ENCODE data around the gene ID2.
"Not testable (repeated sequence)": the region's sequence is repeated elsewhere in the genome, so short reads cannot be mapped to it uniquely, and the experiment has no call there.

Gene ID2

DNA sequence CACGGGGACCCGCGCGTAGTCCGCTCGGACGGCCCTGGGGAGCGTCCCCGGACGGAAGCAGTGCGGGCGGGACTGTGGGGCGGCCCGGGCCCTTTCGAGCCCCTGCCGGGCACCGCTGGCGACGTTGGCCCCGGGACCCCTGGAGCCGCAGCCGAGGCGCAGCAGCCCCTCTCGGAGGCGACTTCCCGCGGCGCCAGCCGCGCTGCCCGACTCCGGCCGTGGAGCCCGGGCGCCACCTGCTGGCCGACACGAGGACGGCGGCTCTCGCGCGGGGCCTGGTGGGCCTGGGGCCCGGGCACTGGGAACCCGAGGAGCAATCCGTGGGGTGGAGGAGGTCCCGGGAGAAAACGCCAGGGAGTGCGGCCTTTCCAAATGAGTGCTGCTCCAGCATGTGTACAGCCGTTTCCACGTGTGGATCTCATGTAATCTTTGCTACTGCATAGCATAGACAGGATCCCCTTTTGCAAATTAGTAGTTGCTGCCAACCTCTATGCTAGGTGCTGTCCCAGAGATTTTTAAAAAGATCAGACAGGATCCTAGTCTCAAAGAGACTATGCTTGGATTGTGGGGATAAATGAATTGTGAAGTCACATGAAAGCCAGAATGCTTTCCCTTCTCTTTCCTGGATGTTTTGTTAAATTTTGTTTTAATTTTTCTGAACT is 4.0 kb downstream of the ID2 start:
- peak; percentile 40 to 55 for DNase-seq

DNA sequence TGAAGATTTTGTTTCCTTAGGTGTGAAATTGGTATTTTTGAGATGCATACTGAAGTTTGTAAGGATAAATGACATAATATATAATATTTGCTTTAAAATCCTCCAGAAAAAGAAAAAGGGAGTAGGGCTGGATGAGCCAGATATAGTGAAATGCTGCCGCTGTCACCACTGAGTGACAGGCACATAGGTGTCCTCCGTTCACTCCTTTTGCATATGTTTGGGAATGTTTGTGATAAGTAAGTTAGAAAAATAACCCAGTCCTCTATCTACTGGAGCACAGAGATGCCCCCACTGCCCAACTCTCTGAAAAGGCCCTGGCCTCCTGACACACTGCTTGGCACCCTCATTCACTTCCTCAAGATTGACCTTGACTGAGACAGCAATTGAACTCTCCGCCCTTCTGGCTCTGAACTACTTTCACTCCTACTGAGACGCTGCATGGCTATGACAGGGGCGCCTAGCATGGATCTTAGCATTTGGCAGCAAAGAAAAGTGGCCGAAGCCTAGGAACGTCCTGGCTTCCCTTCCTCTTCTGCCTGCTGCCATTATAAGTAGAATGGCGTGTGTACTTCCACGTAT is 10.1 kb downstream of the ID2 start:
- no peak for DNase-seq

DNA sequence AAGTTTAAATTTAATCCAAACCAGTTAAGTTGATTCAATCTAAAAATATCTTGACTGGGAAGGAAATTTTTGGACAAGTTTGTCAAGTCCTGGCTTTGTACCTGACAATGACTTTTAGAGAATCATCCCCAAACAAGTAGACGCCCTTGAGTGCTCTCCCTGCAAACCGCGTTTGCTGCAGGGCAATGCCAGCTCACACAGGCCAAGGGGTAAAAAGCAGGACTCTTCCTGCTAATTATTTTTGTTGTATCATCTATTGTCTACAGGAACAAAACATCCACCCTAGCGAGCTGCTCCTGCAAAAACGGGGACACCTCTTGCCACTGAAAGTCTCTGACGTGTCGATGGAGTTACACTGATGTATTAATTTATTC is 10.9 kb downstream of the ID2 start:
- no peak for DNase-seq

DNA sequence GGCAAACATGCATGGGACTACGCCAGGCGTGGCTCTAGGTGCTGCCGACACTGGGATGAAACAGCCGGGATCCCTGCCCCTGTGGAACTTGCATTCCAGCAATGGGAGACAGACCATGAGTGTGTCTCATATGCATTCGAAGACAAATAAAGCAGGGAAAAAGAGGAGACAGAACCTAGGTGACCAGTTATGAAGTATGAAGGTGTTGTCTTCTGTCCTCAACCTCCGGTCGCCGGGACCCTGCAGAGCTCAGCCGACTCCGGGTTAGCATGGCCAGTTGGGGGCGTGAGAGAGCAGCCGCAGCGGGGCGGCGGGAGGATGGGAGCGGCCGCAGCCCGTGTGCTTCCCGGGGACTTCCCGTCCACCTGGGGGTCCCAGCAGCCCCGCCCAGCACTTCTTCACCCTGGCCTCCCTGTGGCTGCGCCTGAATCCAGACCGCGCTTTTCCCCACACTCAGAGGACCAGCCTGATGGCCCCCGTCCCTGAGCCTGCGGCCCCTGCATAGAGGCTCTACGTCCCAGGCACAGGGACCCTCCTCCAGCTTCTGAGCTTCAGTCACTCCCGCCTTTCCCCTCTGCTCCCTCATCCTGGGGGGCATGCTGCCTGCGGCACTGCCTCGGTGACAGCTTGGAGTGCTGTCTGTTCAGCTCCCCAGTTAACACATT is 11.4 kb downstream of the ID2 start:
- DNase-seq, result peak in 1 of 2 donors; percentile 34

DNA sequence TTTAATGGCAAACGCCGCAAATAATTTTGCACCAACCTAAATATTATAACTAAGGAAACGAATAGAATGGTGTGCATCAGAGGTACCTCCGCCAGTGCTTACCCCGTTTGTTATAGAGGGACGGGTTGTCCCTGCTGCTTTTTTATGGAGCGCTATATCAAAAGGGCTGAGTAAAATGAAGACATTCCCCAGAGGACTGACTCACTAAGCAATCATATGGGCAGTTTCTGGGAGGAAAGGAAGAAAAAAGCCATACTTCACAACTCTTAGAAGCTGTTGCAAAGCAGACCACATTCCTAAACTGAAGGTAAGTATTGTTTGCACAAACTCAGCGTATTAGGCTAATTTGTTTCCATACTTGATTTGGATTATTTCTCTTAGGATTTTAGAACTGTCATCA is 12.9 kb downstream of the ID2 start:
- DNase-seq, result no peak

DNA sequence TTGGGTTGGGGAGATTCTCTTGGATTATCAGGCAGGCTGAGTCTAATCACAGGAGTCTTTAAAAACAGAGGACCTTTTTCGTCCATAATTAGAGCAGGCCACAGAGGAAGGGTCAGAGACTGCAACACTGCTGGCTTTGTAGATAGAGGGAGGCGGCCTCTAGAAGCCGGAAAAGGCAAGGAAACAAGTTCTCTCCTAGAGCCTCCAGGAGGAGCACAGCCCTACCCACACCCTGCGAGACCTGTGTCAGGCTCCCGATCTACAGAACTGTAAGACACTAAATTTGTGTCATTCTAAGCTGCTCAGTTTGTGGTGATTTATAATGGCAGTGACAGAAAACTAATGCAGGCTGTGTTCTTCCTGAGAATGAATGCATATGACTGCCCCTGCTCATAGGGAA is 15.3 kb downstream of the ID2 start:
- DNase-seq, result no peak

DNA sequence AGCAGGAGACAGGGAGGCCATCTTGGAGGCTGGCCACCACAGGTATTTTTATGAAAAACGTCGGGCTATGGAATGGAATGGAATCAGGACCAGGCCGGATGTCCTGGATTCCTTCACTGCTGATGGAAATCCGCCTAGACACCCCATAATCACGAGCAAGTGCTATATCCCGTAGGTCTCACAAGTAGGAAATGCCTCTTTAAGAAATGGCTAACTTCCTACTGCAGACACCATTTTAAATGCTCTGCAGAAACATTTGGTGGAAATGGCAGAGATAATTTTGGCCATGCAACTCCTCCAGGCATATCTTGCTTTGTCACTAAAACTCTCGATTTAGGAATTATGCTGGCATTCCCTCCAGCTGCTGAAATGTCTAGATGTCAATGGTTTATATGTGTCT is 18.0 kb downstream of the ID2 start:
- no peak for DNase-seq

DNA sequence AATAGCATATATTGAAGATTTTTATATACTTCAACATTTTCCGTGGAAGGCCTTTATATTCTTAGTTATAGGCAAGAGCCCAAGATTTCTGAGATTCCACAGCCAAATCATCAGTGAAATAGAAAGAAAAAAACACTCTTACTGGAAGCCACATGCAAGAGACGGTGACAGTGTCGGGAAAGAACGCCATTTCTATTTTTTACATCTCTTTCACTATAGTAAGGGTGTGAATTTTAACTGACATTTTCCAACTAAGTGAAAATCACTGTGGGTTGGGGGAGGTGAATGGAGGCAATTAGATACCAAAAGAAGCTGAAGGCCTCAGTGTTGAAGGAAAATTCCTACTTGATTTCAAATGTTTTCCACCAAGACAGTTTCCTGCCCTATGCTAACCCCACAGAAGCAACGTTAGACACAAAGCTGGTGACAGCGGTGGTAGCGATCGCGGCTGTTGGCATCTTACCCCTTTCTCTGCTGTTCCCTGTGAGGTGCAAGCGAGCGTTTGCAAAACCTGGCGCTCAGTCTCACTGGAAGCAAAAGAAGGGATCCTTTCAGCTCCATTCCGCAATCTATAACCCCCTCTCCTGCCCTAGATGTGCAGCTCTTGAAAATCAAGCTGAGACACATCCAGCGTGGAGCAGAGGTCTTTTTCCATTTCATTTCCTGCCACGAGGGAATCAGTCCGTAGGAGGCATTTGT is 20.0 kb downstream of the ID2 start:
- no peak for DNase-seq

DNA sequence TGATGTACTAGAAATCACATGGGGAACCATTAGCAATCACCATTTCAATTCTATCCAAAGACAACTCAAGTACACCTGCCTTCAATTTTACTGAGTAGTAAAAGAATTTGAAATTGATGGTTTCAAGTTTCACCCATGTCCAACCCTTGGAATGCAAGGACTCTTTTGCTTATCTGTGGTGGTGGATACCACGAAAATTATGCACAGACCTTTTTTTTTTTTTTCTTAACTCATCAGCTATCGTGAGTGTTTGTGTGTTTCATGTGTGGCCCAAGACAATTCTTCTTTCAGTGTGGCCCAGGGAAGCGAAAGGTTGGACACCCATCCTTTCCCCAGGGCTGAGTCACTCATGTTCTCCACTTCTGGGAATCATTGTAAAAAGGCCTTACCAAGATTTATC is 23.1 kb downstream of the ID2 start:
- DNase-seq, result no peak

DNA sequence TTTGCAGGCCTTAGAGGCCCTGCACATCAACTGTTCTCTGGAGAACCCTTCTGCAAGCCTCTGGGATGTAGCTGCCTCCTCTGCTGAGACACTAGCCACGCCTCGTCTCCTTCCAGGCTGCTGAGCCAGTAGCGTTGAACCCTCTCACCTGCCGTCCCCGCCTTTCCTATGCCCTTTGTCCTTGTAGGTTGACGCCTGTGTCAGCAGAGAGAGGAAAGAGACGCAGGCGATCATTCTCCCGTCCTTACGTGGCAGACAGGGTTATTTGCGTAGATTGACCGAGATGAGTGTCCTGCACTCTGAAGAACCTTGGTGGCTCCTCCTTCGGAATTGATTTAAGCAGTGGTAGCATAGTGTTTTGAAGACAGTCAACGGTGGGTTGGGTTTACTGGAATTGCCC is 27.8 kb downstream of the ID2 start:
- DNase-seq, result no peak

DNA sequence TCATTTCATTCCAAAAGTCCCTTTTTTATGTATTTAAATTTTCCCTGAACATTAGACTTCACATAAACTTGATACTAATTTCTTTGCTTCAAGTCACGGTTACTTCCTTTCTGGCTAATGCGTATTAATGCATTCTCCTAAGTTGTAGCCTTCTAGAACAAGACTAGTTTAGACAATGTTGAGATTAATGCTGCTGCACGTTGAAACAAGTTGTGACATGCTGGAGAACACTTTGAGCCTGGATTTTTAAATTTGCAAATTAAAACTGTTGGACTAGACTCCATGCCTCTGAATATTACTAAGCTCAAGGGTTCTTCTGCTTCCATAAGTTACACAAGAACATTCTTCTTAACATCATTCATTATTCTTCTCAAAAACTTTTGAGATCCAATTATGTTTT is 29.1 kb downstream of the ID2 start:
- no peak for DNase-seq

DNA sequence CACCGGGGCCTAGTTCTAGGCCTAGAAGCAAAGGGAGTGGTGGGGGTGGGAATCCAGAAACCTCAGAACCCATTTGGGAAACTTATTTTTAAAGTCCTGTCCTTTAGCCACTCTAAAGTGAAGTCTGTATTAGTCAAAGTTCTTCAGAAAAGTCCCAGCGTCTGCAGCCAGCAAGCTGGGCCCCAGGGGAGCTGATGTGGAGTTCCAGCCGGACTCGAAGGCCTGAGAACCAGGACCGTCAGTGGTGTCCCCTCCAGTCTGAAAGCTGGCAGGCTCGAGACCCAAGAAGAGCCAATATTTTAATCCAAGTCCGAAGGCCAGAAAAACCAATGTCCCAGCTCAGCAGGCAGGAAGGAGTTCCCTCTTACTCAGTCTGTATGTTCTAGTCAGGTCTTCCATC is 32.4 kb downstream of the ID2 start:
- DNase-seq, result no peak

DNA sequence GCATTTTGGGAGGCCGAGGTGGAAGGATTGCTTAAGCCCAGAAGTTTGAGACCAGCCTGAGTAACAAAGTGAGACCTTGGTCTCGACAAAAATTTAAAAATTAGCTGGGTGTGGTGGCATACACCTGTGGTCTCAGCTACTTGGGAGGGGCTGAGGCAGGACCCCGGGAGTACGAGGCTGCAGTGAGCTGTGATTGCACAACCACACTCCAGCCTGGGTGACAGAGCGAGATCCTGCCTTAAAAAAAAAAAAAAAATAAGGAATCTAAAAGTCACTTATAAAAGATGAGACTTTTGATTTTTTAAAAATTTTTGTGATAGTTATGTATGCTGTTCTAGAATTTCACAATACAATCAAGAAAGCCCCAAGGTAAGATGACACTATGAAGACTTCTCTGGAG is 33.1 kb downstream of the ID2 start:
- DNase-seq, result no peak

DNA sequence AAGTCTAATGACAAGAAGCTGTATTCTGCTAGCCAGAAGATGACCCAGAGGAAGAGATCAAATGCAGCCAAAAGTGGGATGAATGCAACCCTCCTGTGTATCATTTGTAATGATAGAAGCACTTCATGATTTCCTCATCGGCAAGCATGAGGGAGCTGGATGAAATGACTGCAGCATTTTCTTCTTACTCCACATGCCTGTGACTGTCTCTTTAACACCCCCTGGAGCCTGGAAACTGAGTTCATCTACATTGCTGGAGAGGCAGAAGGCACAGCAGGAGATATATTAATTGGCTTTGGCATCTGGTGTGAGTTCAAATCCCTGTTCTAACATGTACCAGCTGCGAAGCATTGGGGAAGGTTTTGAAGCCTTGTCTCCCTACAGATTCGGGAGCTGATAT is 37.7 kb downstream of the ID2 start:
- DNase-seq, result no peak

DNA sequence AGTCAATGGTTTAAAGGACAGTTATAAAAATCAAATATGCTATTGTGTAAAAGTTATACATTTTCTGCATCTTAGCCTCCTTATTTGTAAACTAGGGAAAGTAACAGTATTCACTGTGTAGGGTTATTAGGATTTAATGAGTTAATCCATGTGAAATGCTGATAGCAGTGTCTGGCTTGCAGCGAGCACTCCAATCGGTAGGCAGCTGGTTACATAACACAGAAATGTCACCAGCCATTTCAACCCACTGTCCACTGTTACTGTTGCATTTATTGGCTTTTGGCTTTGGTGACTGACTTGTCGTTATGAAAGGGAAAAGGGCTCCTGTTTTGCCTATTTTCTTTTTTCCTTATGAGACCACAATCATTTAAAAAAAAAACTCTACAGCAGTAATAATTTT is 38.9 kb downstream of the ID2 start:
- DNase-seq, result no peak

DNA sequence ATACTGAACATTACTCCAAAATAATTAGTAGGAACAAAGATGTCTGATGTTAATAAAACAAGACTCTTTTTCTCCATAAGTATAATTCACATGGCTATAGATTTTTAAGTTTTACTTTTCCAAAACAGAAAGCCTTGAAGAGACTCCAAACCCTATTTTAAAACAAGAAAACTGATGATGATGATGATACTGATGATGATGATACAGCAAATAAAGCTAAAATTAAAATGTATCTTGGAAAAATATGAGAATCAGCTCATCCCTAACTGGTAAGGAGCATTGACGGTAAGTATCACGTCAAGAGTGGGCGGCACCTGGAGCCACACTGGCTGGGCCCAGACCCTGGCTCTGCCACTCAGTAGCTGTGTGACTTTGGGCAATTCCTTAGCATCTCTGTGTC is 39.6 kb downstream of the ID2 start:
- DNase-seq, result no peak

DNA sequence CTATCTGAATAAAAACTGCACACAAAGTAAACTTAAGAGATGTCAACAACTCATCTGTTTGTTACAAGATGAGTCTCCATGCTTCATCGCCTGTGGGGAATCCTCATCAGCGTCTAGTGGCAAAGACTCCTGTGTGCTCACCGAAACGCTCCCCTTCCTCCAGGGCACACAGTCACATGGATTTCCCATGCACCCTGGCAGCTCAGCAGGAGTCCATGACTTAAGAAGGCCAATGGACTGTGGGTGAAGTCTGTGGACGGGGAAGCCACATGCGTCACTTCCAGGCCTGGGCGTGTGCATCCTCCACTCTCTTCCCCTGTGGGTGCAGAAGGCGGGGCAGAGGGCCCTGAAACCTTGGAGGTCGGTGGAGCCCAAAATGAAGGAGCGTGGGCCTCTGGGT is 41.1 kb downstream of the ID2 start:
- DNase-seq, result no peak

DNA sequence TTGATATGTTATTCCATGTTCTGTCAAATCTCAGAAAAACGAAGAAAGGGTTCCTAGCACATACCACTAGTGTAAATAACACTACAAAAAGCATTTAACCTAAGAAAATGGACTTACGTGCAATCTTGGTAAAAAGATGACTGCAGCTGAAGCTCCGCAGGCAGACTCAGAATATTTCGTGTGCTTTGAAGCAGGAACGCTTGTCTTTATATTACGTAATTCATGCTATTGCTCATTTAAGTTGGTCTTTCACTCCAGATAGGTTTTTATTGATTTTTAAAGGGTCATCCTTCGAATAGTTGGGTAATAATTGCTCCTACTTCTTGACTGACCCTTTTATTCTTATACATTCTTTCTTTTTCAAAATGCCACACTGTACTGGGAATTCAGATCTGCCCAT is 44.0 kb downstream of the ID2 start:
- no peak for DNase-seq

DNA sequence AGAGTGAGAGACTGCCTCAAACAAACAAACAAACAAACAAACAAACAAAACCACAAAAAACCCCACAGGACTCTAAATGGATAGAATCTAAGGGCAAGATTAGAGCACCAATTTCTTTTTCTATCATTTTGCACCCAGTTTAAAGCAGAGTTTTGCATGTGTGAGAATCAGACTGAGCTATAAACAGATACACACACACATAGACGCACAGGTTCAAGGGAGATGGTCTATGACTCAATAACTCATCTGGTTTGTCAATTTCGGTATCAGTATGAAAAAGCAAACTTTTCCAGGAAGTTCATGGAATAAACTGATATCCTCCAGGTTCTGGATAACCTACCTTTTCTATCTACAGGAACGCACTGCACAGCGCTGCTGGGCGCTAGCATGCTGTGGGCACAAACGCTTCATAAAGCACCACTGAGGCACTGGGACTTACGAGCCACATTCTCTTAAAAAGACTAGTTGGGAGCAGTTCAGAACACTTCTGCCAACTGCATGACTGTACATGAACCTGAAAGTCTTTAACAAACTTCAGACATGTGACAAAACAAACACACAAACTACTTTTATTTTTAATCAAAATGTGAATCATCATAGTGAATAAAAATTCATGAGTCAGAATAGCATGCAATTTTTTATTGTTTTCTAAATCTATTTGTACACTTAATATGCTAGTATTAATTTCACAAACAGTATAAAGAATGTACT is 46.6 kb downstream of the ID2 start:
- no peak for DNase-seq

DNA sequence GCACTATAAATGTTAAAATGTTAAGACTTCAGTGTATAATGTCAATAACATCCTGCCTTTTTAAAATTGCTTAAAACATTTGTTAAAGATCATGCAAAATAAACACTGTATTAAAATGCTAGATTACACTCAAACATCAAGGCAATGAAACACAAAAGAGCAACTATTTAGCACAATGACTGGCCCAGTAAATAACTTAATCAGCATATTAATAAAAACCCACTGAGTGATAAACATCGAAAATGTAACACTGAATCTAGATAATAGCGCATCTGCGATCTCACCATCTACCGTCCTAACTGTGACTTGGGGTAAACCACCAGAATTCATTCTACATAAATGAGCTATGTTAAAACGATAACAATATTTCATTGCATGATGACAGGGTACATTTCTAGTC is 47.2 kb downstream of the ID2 start:
- DNase-seq, result not testable (repeated sequence)

DNA sequence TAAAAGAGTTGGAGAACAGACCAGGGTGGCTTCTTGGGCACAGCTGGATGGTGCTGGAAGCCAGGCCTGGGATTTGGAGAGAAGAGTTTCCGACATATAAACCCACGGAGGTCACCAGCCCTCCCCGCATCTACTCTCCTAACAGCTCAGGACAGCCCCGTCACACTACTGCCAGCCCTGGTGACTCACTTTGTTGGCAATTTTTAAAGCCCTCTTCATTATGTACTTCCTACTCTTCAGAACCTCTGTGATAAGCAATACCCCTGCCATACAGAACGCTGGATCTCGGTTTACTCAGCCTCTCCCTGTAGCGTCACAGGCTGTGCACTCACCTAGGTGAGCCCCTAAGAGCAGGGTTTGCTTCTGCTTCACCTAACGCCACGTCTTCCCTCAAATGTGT is 48.1 kb downstream of the ID2 start:
- no peak for DNase-seq

DNA sequence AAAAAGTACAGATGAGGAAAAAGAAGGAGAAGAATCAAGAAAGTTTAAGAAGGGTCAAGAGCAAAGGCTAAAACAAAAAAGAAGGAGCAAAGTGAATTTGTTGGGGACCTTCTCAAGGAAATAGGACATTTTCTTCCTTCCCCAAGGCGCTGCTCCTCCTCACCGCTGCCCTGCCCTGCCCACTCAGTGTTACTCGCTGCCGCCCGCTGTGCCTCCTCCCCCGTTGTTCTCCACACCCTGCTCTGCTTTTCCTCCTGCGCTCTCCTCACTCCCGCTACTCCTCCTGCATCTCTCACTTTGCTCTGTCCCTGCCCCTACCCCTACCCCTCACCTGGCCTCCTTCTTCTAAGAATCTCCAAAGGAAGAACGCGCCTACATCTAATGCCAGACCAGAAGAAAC is 50.7 kb downstream of the ID2 start:
- DNase-seq, result no peak

All from hippocampal formation (tissue), 2 donors.